Measurements from ENCODE around the gene SINHCAF. TPM values are rescaled to one million over a fixed set of nuclear protein-coding genes. Genes with fewer than 3 reads are reported as not detected.

SINHCAF gene
- total and polyA plus RNA-seq, 2 of the 8 experiments (the other 6 are each of a cell fraction or from before 2014, with no cell fraction given), result 138 to 576 TPM

DNA sequence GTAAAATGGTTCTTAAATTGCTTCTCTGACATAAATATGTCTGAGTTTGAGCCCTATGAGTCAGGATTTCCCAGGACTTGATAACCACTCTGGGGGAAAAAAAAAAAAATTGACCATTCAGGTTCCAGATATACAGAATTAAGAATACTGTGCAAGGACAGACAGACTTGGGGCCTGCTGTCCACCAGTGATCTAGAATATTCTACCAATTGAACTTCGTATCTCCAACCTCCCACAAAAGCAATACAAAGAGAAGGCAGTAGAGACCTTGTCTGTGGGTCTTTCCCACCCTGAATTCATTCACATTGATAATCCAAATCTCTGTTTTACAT is 4.1 kb downstream of the SINHCAF start:
- ChIA-PET POLR2A (ENCODE audit: partially characterized antibody) (interaction anchor here (0.6 to 6.3 kb wide), 10 partner anchors 10 to 64 kb away, joined by 3 to 85 read pairs (median 14); no protein-coding TSS in a partner anchor), CTCF (ENCODE audit: partially characterized antibody) (interaction anchor here (0.6 to 1.3 kb wide), 4 partner anchors 23 to 146 kb away, joined by 3 to 5 read pairs (median 4); no protein-coding TSS in a partner anchor)
- FAIRE-seq, result no peak
- H4K8ac ChIP-seq (ENCODE audit: extremely low read depth, insufficient read depth, low read length), result no peak overlapping the region
- H2AK5ac ChIP-seq (ENCODE audit: low read depth, low read length), result no peak overlapping the region
- H3K4ac ChIP-seq (replicated peaks; ENCODE audit: insufficient read length, low read depth, low read length), result no peak overlapping the region
- H4K91ac ChIP-seq (replicated peaks; ENCODE audit: insufficient read length, low read length), result no peak overlapping the region
- H2BK120ac ChIP-seq (replicated peaks; ENCODE audit: low read depth, low read length), result no peak overlapping the region
- no peak overlapping the region for H2BK15ac ChIP-seq (ENCODE audit: low read length)
- H2BK12ac ChIP-seq (ENCODE audit: low read depth, low read length), result no peak overlapping the region
- peaks cover 84 to 96% of the 10 kb centered on the region in 2 experiments for H3K79me2 ChIP-seq (ENCODE audit: control insufficient read depth in 1 of 2, insufficient read depth in 2 of 2, low read length in 2 of 2)
- H3K9me3 ChIP-seq (ENCODE audit: insufficient read depth in 2 of 2, low read depth in 1 of 2, low read length in 1 of 2), result no peaks in the 10 kb centered on the region
- no peak overlapping the region for H3K23ac ChIP-seq (ENCODE audit: insufficient read length)
- H3K23me2 ChIP-seq (ENCODE audit: low read depth, low read length), result peaks cover 2% of the 10 kb centered on the region; the same call in 1 of the 2 replicates
- H3K27me3 ChIP-seq (replicated peaks in 1 of 4; ENCODE audit: control insufficient read depth in 3 of 4, extremely low read depth in 1 of 4, insufficient read depth in 3 of 4, low read length in 3 of 4), result no peaks in the 10 kb centered on the region
- no peaks in the 10 kb centered on the region for H3K79me1 ChIP-seq (ENCODE audit: low read depth, low read length)
- peaks cover 0 to 4% (median 0%) of the 10 kb centered on the region in 4 experiments; a peak in 2 of 8 replicates for H3K36me3 ChIP-seq (ENCODE audit: control insufficient read depth in 2 of 4, insufficient read depth in 4 of 4, low read length in 3 of 4)
- no peak overlapping the region for H2BK5ac ChIP-seq (ENCODE audit: low read depth, low read length)
- TF ChIP-seq, protein P1, sequence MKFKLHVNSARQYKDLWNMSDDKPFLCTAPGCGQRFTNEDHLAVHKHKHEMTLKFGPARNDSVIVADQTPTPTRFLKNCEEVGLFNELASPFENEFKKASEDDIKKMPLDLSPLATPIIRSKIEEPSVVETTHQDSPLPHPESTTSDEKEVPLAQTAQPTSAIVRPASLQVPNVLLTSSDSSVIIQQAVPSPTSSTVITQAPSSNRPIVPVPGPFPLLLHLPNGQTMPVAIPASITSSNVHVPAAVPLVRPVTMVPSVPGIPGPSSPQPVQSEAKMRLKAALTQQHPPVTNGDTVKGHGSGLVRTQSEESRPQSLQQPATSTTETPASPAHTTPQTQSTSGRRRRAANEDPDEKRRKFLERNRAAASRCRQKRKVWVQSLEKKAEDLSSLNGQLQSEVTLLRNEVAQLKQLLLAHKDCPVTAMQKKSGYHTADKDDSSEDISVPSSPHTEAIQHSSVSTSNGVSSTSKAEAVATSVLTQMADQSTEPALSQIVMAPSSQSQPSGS (IDR thresholded peaks at IDR 0.05; ENCODE audit: low read length), result no peak
- TF ChIP-seq FOSL1 (IDR thresholded peaks at IDR 0.05; ENCODE audit: insufficient read depth, low read depth, low read length) (no peak), PHF8 (conservative IDR thresholded peaks at IDR 0.05; ENCODE audit: low read depth, low read length) (no peak), SRF (IDR thresholded peaks at IDR 0.05; ENCODE audit: low read depth, low read length) (no peak), YY1 (IDR thresholded peaks at IDR 0.05; ENCODE audit: low read depth, low read length) (no peak), HDAC2 (IDR thresholded peaks at IDR 0.05; ENCODE audit: borderline replicate concordance in 1 of 2, low read depth in 2 of 2, low read length in 2 of 2) (no peak), NANOG (IDR thresholded peaks at IDR 0.05; ENCODE audit: insufficient read depth, low read depth, low read length, poor library complexity, severe bottlenecking) (no peak), POLR2AphosphoS5 (IDR thresholded peaks at IDR 0.05; ENCODE audit: low read depth, low read length) (no peak)
- H2AFZ ChIP-seq (ENCODE audit: low read length), result no peak overlapping the region
- no peak overlapping the region for H3K27ac ChIP-seq (ENCODE audit: low read depth, low read length)
- H4K5ac ChIP-seq (ENCODE audit: insufficient read length, low read depth, low read length), result no peak overlapping the region
- no peak overlapping the region for H3K18ac ChIP-seq (ENCODE audit: extremely low read depth, low read length)
- H3K9ac ChIP-seq (replicated peaks in 1 of 4; ENCODE audit: extremely low read depth in 1 of 4, low read depth in 3 of 4, low read length in 3 of 4), result peak overlapping the region in 1 of 4 experiments; percentile 66; a peak in 2 of 7 replicates
- 32% methylated on average over 1 of the region's 1 CpG; no CpG with 5 or more reads in 1 of the 2 experiments for WGBS, 2 experiments (ENCODE audit: extremely low coverage in 1 of 2, insufficient coverage in 1 of 2, insufficient read length in 1 of 2, insufficient replicate concordance in 2 of 2, low coverage in 1 of 2, low lambda C conversion rate in 2 of 2, missing lambda C conversion rate in 1 of 2)
- DNase-seq (ENCODE audit: low read depth in 1 of 2, low spot score in 2 of 2), result no peak
- H3K14ac ChIP-seq (ENCODE audit: insufficient read length), result no peak overlapping the region
- H3K56ac ChIP-seq (replicated peaks; ENCODE audit: insufficient read length, low read depth, low read length), result no peak overlapping the region
- peak overlapping the region; percentile 85 to 91 for H3K4me2 ChIP-seq (ENCODE audit: insufficient read depth in 1 of 2, low read depth in 2 of 2, low read length in 2 of 2)
- H4K20me1 ChIP-seq (replicated peaks in 1 of 2; ENCODE audit: control insufficient read depth in 1 of 2, insufficient read depth in 2 of 2, low read length in 2 of 2), result peaks cover 32 to 43% of the 10 kb centered on the region in 2 experiments
- H3K4me1 ChIP-seq (replicated peaks in 1 of 4; ENCODE audit: control insufficient read depth in 3 of 4, insufficient read depth in 4 of 4, low read length in 3 of 4), result peaks cover 6 to 24% (median 16%) of the 10 kb centered on the region in 4 experiments; a peak in 6 of 7 replicates
- peak overlapping the region in 3 of 4 experiments; percentile 95 to 99 (median 99); a peak in 4 of 8 replicates for H3K4me3 ChIP-seq (ENCODE audit: extremely low read depth in 1 of 4, insufficient read depth in 2 of 4, low read depth in 3 of 4, low read length in 4 of 4)
- no peak overlapping the region for H2BK20ac ChIP-seq (ENCODE audit: low read length)
